Heart right ventricle (tissue), 16 donors: Measurements from ENCODE around the gene RNF44. TPM values are rescaled to one million over a fixed set of nuclear protein-coding genes. Genes with fewer than 3 reads are reported as not detected.
A peak's percentile ranks its signal among the peaks of the same experiment; 100 is the strongest.

Experiments
- ATAC-seq, 8 donors: fragments of 200-7000 bp; cut with Tn5 transposase; one replicate each; pipeline ENCODE4 v1.9.1; 2020; ENCODE audit warnings: mild to moderate bottlenecking in 8 of 8, moderate library complexity in 8 of 8, moderate number of reproducible peaks in 1 of 8
- DNase-seq, 2 donors: peaks; one replicate each; pipeline ENCODE4 v3.0.0-alpha.2; 2020
- H3K27ac ChIP-seq, 10 donors: fragments of 200-600 bp; sonication (generic) in 2 of 10; one replicate each; pipeline versions ENCODE4 v1.5.0 to v1.8.0; 2020 to 2022; ENCODE audit warnings: mild to moderate bottlenecking in 3 of 10
- H3K27me3 ChIP-seq, 7 donors: fragments of 200-600 bp; one replicate each; pipeline ENCODE4 v1.8.0; 2021 to 2022; ENCODE audit warnings: mild to moderate bottlenecking in 2 of 7
- H3K36me3 ChIP-seq, 9 donors: fragments of 200-600 bp; sonication (generic) in 1 of 9; one replicate each; pipeline versions ENCODE4 v1.5.0 to v1.8.0; 2020 to 2022; ENCODE audit warnings: mild to moderate bottlenecking in 2 of 9
- H3K4me1 ChIP-seq, 9 donors: fragments of 200-600 bp; sonication (generic) in 1 of 9; one replicate each; pipeline versions ENCODE4 v1.5.0 to v1.8.0; 2020 to 2022; ENCODE audit warnings: mild to moderate bottlenecking in 4 of 9
- H3K4me3 ChIP-seq, 10 donors: fragments of 200-600 bp; sonication (generic) in 2 of 10; one replicate each; pipeline versions ENCODE4 v1.5.0 to v1.8.0; 2020 to 2022; ENCODE audit warnings: mild to moderate bottlenecking in 7 of 10, moderate library complexity in 2 of 10
- H3K9me3 ChIP-seq, 11 donors: fragments of 200-600 bp in 10 of 11; sonication (generic) in 2 of 11; one replicate each; pipeline versions ENCODE4 v1.5.0 to v1.8.0; 2013 to 2022; ENCODE audit warnings: mild to moderate bottlenecking in 2 of 11, control low read depth in 1 of 11, moderate library complexity in 1 of 11
- CTCF ChIP-seq, 9 donors: fragments of 200-600 bp; sonication (generic) in 2 of 9; IDR thresholded peaks; one replicate each; pipeline versions ENCODE4 v1.5.0 to v1.8.0; 2021 to 2022; ENCODE audit warnings: antibody characterized with exemption in 9 of 9, mild to moderate bottlenecking in 5 of 9, moderate library complexity in 1 of 9
- WGBS, 2 donors: extraction: QIAGEN DNeasy Blood & Tissue Kit; methylation state at CpG; one replicate each; pipeline ENCODE4 v1.1.7; 2013; ENCODE audit warnings: inconsistent platforms in 1 of 2; 5-methylcytosine and 5-hydroxymethylcytosine counted together
- intact Hi-C, 10 donors: fragments of 100-400 bp; cut with DNase I; formaldehyde crosslinking; loops; one replicate each; pipeline versions ENCODE4 v1.11.1 to v1.14.2; 2022
- long read RNA-seq, 3 donors: library from polyadenylated mRNA; unstranded; transcript quantifications; one replicate each; pipeline ENCODE4 v2.0.0, GENCODE V29; 2020 to 2021
- polyA plus RNA-seq, 2 donors: library from polyadenylated mRNA; stranded (reverse); fragments of 200-250 nt; gene quantifications; one replicate each; pipeline ENCODE4 v1.2.3, GENCODE V29; 2013
- total RNA-seq, 10 donors: library from RNA; stranded (reverse); fragmentation: NEBNext Ultra II Directional in 3 of 10; extraction: Animal tissue kit (Norgen Biotek cat#: 25700) in 3 of 10; gene quantifications; one replicate each; pipeline versions ENCODE4 v1.2.1 to v1.2.4, GENCODE V29; 2021 to 2023
- donor health status: Arrhythmogenic right ventricular cardiomyopathy.
- donor health status: ischemic (EF 13 %, LVEDD 7.1; RV severe dilation, severe dysfunction).
- donor health status: healthy with polysubstance abuse.
- donor health status: DM: no; HTN: yes; CAD: no.
- donor health status: DM: no; HTN: no; CAD: no.
- donor health status: ischemic (EF 25% LVEDD 6.9; RV normal size, moderate dysfunction).
- donor health status: ischemic (EF 25% LVEDD 5.7; RV mildly dilated, moderate dysfunction).
- donor health status: healthy.
- donor health status: DM: yes; HTN: yes; CAD: no.
- donor health status: Ischemic cardiomyopathy.
- donor health status: ischemic (EF 35%, LVEDD 5.7; RV mildly dilated, moderate dysfunction).
- donor health status: nonischemic (EF 11% LVEDD 7.7; RV severe dilation, severe dysfunction).
- donor health status: DM: yes; HTN: yes; CAD: no.
- donor health status: PGD.
- donor health status: ischemic (EF 29% LVEDD 5.4; RV normal size, mild dysfunction).
- donor health status: nonischemic (EF 23%, LVEDD 6.1; RV moderate dilation, normal function).

Gene RNF44
- total RNA-seq, result 10 to 100 TPM; 18.1 to 31.1 (median 21.5) TPM
- 10 to 100 TPM in 1 of 2 donors, 1 to 10 TPM in 1; 7.9 to 21.9 TPM for polyA plus RNA-seq
- long read RNA-seq, donor 1, partial matches to known transcripts, result 1 of 22 reads
- long read RNA-seq, donor 1, other reads (novel, unspliced or antisense), result 21 of 22 reads
- long read RNA-seq, donor 2, partial matches to known transcripts, result 0 of 19 reads
- long read RNA-seq, donor 2, other reads (novel, unspliced or antisense), result 19 of 19 reads
- long read RNA-seq, donor 3, partial matches to known transcripts, result 1 of 24 reads
- long read RNA-seq, donor 3, other reads (novel, unspliced or antisense), result 23 of 24 reads

DNA sequence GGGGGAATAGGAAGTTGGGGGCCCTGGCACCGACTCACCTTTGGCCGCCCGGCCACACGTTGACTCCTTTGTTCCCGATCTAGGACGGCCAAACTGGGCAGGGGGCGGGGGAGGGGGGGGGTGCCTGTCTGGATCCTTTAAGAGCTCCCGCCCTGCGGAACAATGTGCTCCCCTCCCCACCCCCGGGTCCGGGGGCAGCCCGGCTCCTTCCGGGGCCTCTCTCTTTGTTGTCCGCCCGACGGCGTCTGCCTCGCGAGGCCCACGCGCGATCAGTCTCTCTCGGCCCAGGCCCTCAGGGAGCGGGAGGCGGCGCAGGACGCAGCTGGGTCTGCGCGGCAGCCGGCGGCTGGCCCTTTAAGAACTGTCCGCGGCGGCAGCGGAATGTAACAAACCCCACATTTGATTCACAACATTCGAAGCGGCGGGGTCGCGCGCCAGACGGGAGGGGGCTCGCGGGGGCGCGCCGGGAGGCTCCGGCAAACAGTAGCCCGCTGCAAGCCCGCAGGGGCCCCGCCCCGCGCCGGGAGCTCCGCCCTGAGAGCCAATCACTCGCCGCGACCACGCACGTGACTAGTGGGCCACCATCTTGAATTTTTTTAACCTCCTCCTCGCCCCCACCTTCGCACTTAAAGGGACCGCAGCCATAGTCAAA is at the start of gene RNF44:
Gene RNF44 (minus strand): TSS at position 501 of the 652 bp plus-strand sequence. CDS start 4,930 bp downstream, outside the sequence.
- TF ChIP-seq CTCF (IDR thresholded peaks at IDR 0.05), result no peak
- 0% methylated on average over 54 to 63 of the region's 63 CpGs for WGBS, 2 donors
- ATAC-seq, result peak; percentile 84 to 93 (median 89)
- Histone ChIP-seq H3K4me3 (peak within 1 kb of the TSS; percentile 51 to 96 (median 84)), H3K4me1 (peaks cover 21 to 80% (median 67%) of the 10 kb centered on the region in 9 donors), H3K27me3 (no peaks in the 10 kb centered on the region), H3K27ac (peak within 1 kb of the TSS; percentile 90 to 100 (median 97)), H3K36me3 (peaks cover 0 to 2% (median 0%) of the 10 kb centered on the region in 9 donors), H3K9me3 (no peaks in the 10 kb centered on the region)
- intact Hi-C loops, result loop anchor here in 6 of 10 donors (2.0 to 10.0 kb wide), 4 partner anchors 88 to 152 kb away; partner anchors contain the start of genes CLTB (in 5 of the 6), FAF2 (in 3 of the 6), HIGD2A (in 1 of the 6) and NOP16 (in 1 of the 6)
- DNase-seq, result peak; percentile 97 to 98

DNA sequence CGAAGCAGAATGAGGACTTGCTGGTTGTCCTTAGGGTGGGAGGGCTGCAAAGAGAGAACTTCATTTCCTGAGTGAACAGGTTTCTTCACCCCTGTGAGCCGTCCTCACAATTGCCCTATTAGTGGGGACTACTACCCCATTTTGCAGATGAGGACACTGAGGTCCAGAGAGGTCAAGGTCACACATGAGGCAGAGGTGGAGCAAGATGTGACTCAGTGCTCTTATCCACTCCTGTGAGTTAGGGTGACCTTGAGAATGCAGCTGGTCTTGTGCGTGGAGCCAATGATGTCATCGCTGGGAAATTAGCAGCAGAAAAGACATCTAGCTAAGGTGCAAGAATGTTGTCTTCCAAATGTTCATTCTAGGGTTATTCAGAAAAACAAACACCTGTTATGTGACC is 45.9 kb upstream of the RNF44 start:
- no peak for ATAC-seq
- intact Hi-C loops, result no loop called here
- no peak for DNase-seq

DNA sequence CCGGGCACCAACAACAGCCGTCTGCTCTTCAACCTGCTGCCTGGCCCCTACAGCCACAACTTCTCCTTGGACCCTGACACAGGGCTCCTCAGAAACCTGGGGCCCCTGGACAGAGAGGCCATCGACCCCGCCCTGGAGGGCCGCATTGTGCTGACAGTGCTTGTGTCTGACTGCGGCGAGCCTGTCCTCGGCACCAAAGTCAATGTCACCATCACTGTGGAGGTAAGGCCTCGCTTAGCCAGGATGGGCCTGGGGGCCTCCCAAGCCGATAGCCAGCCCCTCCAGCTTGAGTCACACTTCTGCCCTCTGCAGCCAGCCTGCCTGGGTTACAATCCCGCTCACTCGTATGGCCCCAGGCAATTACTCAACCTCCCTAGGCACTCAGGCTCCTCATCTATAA is 44.2 kb upstream of the RNF44 start:
- peaks cover 0 to 7% (median 0%) of the 10 kb centered on the region in 7 donors for H3K27me3 ChIP-seq
- H3K9me3 ChIP-seq, result peaks cover 0 to 24% (median 8%) of the 10 kb centered on the region in 11 donors
- peak in 1 of 8 donors; percentile 20 for ATAC-seq
- no peak for DNase-seq
- no peaks in the 10 kb centered on the region for H3K4me1 ChIP-seq
- no peaks in the 10 kb centered on the region for H3K36me3 ChIP-seq
- no peak overlapping the region for H3K27ac ChIP-seq
- 84 to 90% methylated on average over 12 of the region's 12 CpGs for WGBS, 2 donors
- no peak overlapping the region for H3K4me3 ChIP-seq
- TF ChIP-seq CTCF (IDR thresholded peaks at IDR 0.05), result no peak
- intact Hi-C loops, result no loop called here

More for the DNA sequence above, 45.9 kb upstream of the RNF44 start:
- no peaks in the 10 kb centered on the region for H3K4me1 ChIP-seq
- no peak overlapping the region for H3K4me3 ChIP-seq
- H3K27me3 ChIP-seq, result peaks cover 0 to 3% (median 0%) of the 10 kb centered on the region in 7 donors
- no peaks in the 10 kb centered on the region for H3K36me3 ChIP-seq
- H3K27ac ChIP-seq, result no peak overlapping the region
- WGBS, 2 donors, result 72 to 75% methylated on average over 4 of the region's 4 CpGs
- no peak for TF ChIP-seq CTCF (IDR thresholded peaks at IDR 0.05)
- peaks cover 0 to 27% (median 8%) of the 10 kb centered on the region in 11 donors for H3K9me3 ChIP-seq

GRCh38 chr5:176579323-176579722 is 42.1 kb upstream of the RNF44 start:
- WGBS, 2 donors, result 58 to 60% methylated on average over 4 of the region's 4 CpGs
- no peaks in the 10 kb centered on the region for H3K36me3 ChIP-seq
- peaks cover 0 to 7% (median 0%) of the 10 kb centered on the region in 7 donors for H3K27me3 ChIP-seq
- no peaks in the 10 kb centered on the region for H3K4me1 ChIP-seq
- no peak overlapping the region for H3K27ac ChIP-seq
- ATAC-seq, result no peak
- intact Hi-C loops, result loop anchor here in 5 of 10 donors (5.0 to 10.0 kb wide), 4 partner anchors 48 to 65 kb away; partner anchors contain the start of genes TSPAN17 (in 2 of the 5), EIF4E1B (in 1 of the 5) and SNCB (in 1 of the 5)
- no peak overlapping the region for H3K4me3 ChIP-seq
- no peak for DNase-seq
- TF ChIP-seq CTCF (IDR thresholded peaks at IDR 0.05), result no peak
- peaks cover 0 to 3% (median 0%) of the 10 kb centered on the region in 11 donors for H3K9me3 ChIP-seq
